HG02970 (cell line): ENCODE measurements around the gene NAGS.
"Not testable (repeated sequence)": the region's sequence is repeated elsewhere in the genome, so short reads cannot be mapped to it uniquely, and the experiment has no call there.

Source experiments
- ATAC-seq: cut with Tn5 transposase; IDR thresholded peaks from one replicate; pipeline ENCODE4 v1.9.1; 2021; ENCODE audit warnings: mild to moderate bottlenecking, moderate library complexity, moderate number of reproducible peaks; ENCODE audit not compliant: unreplicated experiment, low FRiP score

The NAGS gene

DNA sequence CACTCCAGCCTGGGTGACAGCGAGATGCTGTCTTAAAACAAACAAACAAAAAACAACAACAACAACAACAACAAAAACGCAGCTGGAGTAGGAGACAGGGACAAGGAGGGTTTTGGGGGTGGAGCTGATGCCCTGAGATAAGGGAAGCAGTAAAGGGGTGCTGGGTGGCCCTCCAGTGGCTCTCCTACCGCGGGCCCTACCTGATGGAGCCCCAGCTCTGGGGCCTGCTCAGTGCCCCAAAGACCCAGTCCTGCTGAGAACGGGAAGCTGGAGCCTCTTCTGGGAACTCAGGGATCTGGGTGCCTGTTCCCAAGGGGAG, 21.3 kb upstream of the NAGS start:
- no peak for ATAC-seq

DNA sequence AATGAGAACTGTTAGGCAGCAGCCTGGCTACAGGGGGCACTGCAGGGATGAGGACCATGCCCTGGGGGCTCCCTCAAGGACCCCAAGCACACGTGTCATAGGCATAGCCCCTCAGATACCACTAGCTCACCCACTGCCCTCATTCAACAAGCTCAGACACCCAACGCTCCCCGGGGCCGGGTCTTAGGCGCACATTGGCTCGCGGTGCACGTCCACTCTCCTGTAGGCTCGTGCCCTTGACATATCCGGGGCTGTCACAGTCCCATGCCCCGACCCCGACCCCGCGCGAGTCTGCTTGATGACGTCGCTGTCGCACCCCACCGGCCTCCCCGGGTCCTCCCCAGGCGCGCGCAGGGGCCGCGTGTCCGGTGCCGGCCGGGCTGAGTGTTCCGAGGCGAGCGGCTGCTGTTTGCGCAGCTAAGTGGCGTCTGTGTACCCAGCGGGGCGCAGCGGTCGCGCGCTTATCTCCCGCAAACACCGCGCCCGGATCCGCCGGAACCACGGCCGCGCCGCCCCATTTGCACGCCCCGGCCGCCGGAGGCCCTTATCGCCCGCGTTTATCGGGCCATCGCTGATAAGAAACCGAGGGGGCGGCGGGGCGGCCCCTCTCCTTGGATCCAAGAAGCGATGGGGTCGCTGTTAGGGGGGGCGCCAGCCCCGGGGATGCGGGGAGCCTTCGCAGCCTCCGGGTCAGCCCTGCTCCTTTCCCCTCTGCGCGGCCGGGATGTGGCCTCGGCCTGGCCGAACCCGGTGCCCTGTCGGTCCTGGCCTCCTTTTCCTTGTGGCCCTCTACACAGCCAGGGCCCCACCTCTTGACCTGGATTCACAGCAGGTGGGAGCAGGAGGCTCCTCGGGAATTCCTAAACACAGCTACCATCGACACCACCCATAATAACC, 20.7 kb upstream of the NAGS start:
- no peak for ATAC-seq

DNA sequence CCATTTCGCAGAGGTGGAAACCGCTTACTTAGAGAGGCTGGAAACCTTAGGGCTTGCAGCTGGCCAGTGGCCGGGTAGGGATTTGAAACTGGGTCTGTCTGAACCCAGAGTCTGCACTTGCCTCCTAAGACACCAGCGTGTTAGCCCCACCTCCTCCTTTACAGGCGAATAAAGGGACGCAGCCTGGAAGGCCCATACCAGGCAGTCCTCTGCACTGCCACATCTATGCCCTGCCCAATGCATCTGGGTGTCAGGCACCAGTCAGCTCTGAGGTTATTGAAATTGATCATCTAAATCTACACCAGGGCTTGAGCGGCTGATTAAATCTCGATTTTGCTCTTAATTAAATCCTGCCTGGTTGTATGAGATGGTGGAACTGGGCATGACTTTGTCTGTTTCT, 19.9 kb upstream of the NAGS start:
- ATAC-seq = no peak

- ATAC-seq = no peak
These were observed 18.0 kb upstream of the NAGS start for GRCh38 chr17:43986225-43986981.

DNA sequence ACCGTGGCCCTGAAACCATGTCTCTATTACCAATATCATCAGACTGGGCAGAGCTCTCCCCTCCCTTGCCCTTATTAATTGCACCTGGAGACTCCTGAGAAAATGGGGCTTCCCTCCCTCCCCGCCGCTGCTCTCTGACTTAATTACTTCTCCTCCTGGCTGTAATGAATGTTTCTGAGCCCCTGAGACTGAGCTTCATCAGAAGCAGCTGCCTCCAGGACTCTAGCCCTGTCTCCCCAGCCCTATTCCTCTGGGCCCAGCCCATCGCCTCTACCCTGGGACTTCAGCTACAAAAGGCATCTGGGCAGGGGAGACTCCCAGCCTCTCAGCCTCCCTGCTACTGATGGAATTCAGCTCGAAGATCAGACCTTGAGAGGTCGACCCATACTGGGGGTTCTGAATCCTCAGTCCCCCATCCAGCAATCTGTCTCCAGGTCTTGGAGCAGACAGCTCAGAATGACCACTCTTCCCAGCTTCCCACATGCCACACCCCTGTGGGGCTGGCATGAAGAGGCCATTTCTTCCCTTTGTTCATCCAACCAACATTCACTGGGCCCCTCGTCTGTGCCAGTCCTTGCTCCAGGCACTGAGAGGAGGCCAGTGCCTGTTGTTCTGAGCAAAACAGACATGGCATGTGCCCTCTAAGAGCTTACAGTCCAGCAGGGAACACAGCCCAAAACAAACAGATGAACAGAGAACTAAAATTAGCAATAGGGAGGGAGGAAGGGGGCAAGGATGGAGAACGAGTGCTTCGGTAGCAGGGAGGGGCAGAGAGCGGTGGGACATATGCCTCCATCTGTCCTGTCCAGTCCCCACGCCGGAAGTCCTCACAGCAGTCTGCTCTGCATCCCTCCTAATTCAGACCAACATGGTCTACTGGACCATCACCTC, 17.0 kb upstream of the NAGS start:
- no peak for ATAC-seq

DNA sequence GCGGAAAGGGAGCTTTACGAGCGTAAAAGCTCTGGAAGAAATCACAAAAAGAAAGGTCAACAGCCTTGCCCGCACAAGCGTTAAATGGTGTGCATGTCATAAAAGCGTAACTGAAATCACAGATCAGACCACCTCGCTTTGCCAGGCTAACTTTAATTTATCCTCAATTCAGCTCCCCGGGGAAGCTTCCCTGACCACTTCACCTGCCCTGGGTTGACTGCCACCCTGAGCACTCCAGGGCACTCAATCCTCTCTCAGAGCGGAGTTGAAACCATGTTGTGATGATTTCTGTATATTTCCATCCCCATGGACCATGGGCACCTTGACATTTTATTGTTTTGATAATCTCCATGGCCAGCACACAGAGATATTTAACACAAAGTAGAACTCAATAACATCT, 16.1 kb upstream of the NAGS start:
- no peak for ATAC-seq

- ATAC-seq = no peak
These were observed 11.8 kb upstream of the NAGS start for GRCh38 chr17:43992641-43993040.

- ATAC-seq = no peak
These were observed 9.9 kb upstream of the NAGS start for GRCh38 chr17:43994272-43995149.

GRCh38 chr17:43995150-43995471, 9.3 kb upstream of the NAGS start:
- ATAC-seq = no peak

DNA sequence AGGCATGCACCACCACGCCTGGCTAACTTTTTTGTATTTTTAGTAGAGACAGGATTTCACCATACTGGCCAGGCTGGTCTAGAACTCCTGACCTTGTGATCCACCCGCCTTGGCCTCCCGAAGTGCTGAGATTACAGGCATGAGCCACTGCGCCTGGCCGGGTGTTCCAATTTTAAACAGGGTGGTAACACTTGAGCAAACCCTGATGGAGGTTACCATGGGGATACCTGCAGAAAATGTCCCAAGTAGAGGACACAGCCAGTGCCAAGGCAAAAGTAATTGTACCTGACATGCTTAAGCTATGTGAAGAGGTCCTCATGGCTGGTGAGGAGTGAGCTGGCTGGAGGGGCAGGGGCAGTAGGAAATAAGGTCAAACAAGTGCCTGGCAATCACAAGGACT, 7.2 kb upstream of the NAGS start:
- not testable (repeated sequence) for ATAC-seq

- ATAC-seq = no peak
These were observed 5.9 kb upstream of the NAGS start for GRCh38 chr17:43998552-43998951.

DNA sequence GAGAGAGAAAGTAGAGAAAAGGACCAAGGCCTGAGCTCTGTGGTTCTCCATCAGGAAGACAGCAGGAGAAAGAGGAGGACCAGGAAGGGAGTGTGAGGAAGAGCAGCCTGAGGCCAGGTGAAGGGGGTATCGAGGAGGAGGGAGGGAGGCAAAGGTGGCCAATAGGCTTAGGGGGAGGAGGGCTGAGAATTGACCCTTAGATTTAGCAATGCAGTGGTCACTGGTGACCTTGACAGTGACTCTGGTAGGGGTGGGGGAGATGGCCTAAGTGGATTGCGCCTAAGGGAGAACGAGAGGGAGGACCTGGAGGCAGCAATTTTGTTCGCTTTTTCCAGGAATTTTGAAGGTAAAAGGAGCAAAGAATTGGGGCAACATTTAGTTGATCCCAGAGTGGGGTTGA, 5.4 kb upstream of the NAGS start:
- no peak for ATAC-seq

GRCh38 chr17:44000141-44000860, 4.1 kb upstream of the NAGS start:
- ATAC-seq = no peak

DNA sequence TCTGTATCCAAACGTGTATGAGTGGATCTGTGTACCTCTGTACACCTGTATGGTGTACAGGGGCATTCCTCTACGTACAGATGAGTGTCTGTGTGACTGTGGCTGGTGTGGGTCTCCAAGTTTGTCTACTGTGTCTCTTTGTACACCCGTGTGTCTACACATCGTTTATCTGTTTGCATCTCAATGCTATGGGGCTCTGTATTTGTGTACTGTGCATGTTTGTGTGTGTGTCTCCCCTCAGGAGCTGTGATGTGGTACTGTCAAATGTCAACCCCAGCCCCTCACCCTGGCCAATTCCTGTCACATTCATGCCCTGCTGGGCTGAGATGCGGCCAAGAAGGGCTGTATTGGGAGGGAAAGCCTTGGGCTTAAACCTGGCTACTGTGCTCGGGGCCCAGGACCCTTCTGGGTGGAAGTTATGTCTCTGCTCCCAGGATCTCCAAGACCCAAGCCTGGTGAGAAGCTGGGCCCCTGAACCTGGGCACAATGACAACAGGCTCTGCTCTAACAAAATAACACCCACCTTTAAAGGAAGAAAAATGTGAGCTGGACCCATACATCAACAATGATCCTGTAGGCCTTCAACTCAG, 3.5 kb upstream of the NAGS start:
- ATAC-seq = no peak

- no peak for ATAC-seq
These were observed 2.9 kb upstream of the NAGS start for GRCh38 chr17:44001461-44001920.

DNA sequence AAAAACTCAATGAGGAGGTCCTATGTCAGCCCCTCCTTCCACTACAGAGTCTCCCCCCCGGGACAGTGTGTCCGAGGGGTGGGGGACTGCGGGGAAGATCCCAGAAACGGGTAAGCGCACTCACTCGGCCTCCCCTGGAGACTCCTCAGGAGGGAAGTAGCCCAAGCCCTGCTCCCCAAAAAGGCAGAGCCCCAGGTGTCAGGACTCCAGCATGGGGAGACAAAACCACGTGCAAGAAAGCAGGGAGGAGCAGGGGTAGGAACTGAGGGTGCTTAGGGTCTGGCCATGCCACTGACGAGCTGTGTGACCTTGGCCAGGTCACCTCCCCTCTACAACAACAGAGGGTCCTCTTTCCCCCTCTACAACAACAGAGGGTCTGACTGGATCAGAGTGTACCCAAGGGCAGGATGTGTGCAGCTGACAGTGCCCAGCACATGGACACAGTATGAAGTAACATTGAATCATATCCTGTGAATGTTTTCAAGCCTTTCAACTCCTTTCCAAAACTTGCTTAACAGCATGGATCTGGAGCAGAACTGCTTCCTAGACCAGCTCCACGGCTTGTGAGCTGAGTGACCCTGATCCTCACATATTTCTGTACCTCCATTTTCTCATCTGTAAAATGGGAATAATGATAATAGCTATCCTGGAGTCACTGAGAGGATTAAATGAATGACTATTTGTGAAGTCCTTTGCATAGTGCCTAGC, 2.1 kb upstream of the NAGS start:
- ATAC-seq = no peak

- ATAC-seq = no peak
These were observed 522 bp downstream of the NAGS start for GRCh38 chr17:44004761-44005526.
